Heart left ventricle (tissue), 13 donors: ENCODE results near the gene IFI27L1.

Source experiments
- CTCF ChIP-seq, 12 donors: fragments of 200-600 bp; sonication (generic) in 4 of 12; IDR thresholded peaks; one replicate each; pipeline versions ENCODE4 v1.5.0 to v1.8.0; 2018 to 2022; ENCODE audit warnings: antibody characterized with exemption in 12 of 12, mild to moderate bottlenecking in 5 of 12
- POLR2A ChIP-seq, 2 donors: fragments of 450-650 bp; IDR thresholded peaks; one replicate each; pipeline ENCODE4 v1.6.1; 2017; ENCODE audit warnings: antibody characterized with exemption in 2 of 2, mild to moderate bottlenecking in 2 of 2, moderate library complexity in 2 of 2
- donor health status: ischemic (EF 13 %, LVEDD 7.1; RV severe dilation, severe dysfunction).
- donor health status: DM: no; HTN: yes; CAD: no.
- donor health status: DM: no; HTN: no; CAD: no.
- donor health status: ischemic (EF 25% LVEDD 6.9; RV normal size, moderate dysfunction).
- donor health status: ischemic (EF 25% LVEDD 5.7; RV mildly dilated, moderate dysfunction).
- donor health status: ischemic (EF 35%, LVEDD 5.7; RV mildly dilated, moderate dysfunction).
- donor health status: nonischemic (EF 11% LVEDD 7.7; RV severe dilation, severe dysfunction).
- donor health status: DM: yes; HTN: yes; CAD: no.
- donor health status: PGD.
- donor health status: ischemic (EF 29% LVEDD 5.4; RV normal size, mild dysfunction).
- donor health status: nonischemic (EF 23%, LVEDD 6.1; RV moderate dilation, normal function).

GRCh38 chr14:94043756-94044475, 37.2 kb upstream of the IFI27L1 start:
- TF ChIP-seq CTCF (IDR thresholded peaks at IDR 0.05): no peak
- no peak for TF ChIP-seq POLR2A (IDR thresholded peaks at IDR 0.05)
